HepG2 (cell line): ENCODE measurements around the gene ARHGEF9. TPM values are rescaled to one million over a fixed set of nuclear protein-coding genes. Genes with fewer than 3 reads are reported as not detected.

Source experiments
- ATAC-seq: fragments of 200-7000 bp; cut with Tn5 transposase; 3 replicates; pipeline ENCODE4 v1.9.1; 2020; ENCODE audit warnings: mild to moderate bottlenecking, moderate library complexity
- BruUV-seq: library from RNA; stranded (reverse); fragments of 400-500 nt; replicated peaks from 2 replicates; lab custom pipeline; 2021; lab: Mats Ljungman, UMichigan
- CTCF ChIA-PET: fragments of 300-600 bp; formaldehyde crosslinking; extraction: SDS; loops from one replicate; lab custom pipeline; 2021; ENCODE audit warnings: low total read pairs, inconsistent platforms, low intra/inter-chr PET ratio; lab: Yijun Ruan, JAX
- POLR2A ChIA-PET: fragments of 350-600 bp; sonication (Branson Sonifier 250); formaldehyde crosslinking; loops from one replicate; lab custom pipeline; 2020; ENCODE audit warnings: antibody characterized with exemption, inconsistent platforms; lab: Yijun Ruan, JAX
- DNase-seq: peaks from one replicate; pipeline ENCODE4 v3.0.0-alpha.2; 2015; ENCODE audit warnings: low spot score
- FAIRE-seq: peaks from 3 replicates; lab custom pipeline; 2011; peaks lifted over from hg19 to GRCh38; lab: Jason Lieb, UNC
- H2AFZ ChIP-seq: one replicate; pipeline ENCODE4 v1.6.1; 2011; ENCODE audit warnings: low read length, inconsistent platforms
- H3K27ac ChIP-seq: fragments of 300-600 bp; 3 replicates; pipeline ENCODE4 v1.8.0; 2011; ENCODE audit warnings: mixed run types, mild to moderate bottlenecking, mixed read lengths, low read length, inconsistent platforms; ENCODE audit not compliant: insufficient read depth; ENCODE audit errors: extremely low read length
- H3K27me3 ChIP-seq, 2 experiments: fragments of 200-600 bp in 1 of 2; 2 replicates in 1 of 2; 3 replicates in 1 of 2; pipeline versions ENCODE4 v1.6.0 to v1.8.0; 2011; ENCODE audit warnings: low read length in 2 of 2, mild to moderate bottlenecking in 2 of 2, moderate library complexity in 2 of 2, inconsistent platforms in 1 of 2; ENCODE audit not compliant: insufficient read depth in 2 of 2, control insufficient read depth in 1 of 2
- H3K36me3 ChIP-seq, 2 experiments: fragments of 200-600 bp in 1 of 2; replicated peaks in 1 of 2; 2 replicates in 1 of 2; 3 replicates in 1 of 2; pipeline versions ENCODE4 v1.5.1 to v1.8.0; 2011; ENCODE audit warnings: low read length in 2 of 2, inconsistent platforms in 1 of 2; ENCODE audit not compliant: insufficient read depth in 2 of 2, control insufficient read depth in 1 of 2
- H3K4me1 ChIP-seq: 2 replicates; pipeline ENCODE4 v1.5.1; 2012; ENCODE audit warnings: low read length, inconsistent platforms; ENCODE audit not compliant: insufficient read depth
- H3K4me2 ChIP-seq: 2 replicates; pipeline ENCODE4 v1.6.0; 2011; ENCODE audit warnings: low read depth, low read length, inconsistent platforms
- H3K4me3 ChIP-seq, 3 experiments: fragments of 200-600 bp in 1 of 3; sonication (generic), shearing (Covaris generic) in 1 of 3; replicated peaks in 1 of 3; 2 replicates each; pipeline ENCODE4 v1.5.1; 2011 to 2016; ENCODE audit warnings: low read length in 3 of 3, inconsistent platforms in 2 of 3, low read depth in 2 of 3, mild to moderate bottlenecking in 2 of 3, control low read depth in 1 of 3, mixed read lengths in 1 of 3; ENCODE audit not compliant: insufficient read depth in 1 of 3
- H3K79me2 ChIP-seq: one replicate; pipeline ENCODE4 v1.6.1; 2011; ENCODE audit warnings: low read length, inconsistent platforms; ENCODE audit not compliant: insufficient read depth
- H3K9ac ChIP-seq: 2 replicates; pipeline ENCODE4 v1.6.0; 2011; ENCODE audit warnings: mild to moderate bottlenecking, low read depth, low read length, inconsistent platforms; ENCODE audit not compliant: insufficient read depth
- H3K9me3 ChIP-seq: 2 replicates; pipeline ENCODE4 v1.5.1; 2012; ENCODE audit warnings: mild to moderate bottlenecking, low read length
- H4K20me1 ChIP-seq: 2 replicates; pipeline ENCODE4 v1.6.0; 2011; ENCODE audit warnings: inconsistent platforms, mild to moderate bottlenecking, low read length, moderate library complexity; ENCODE audit not compliant: insufficient read depth
- MTERF4 ChIP-seq: sonication (generic); formaldehyde crosslinking; IDR thresholded peaks from 2 replicates; pipeline ENCODE4 v1.8.0; 2023; ENCODE audit warnings: mild to moderate bottlenecking, missing genetic modification reagents
- NFAT5 ChIP-seq: sonication (generic); formaldehyde crosslinking; IDR thresholded peaks from 2 replicates; pipeline ENCODE4 v1.4.0; 2020; ENCODE audit warnings: missing genetic modification reagents
- SSRP1 ChIP-seq: IDR thresholded peaks from 2 replicates; pipeline ENCODE4 v1.6.1; 2016; ENCODE audit warnings: control low read depth
- ZFP82 ChIP-seq: sonication (generic); formaldehyde crosslinking; IDR thresholded peaks from 2 replicates; pipeline ENCODE4 v1.5.1; 2020; ENCODE audit warnings: mild to moderate bottlenecking, missing genetic modification reagents, borderline replicate concordance
- ZNF3 ChIP-seq: IDR thresholded peaks from 2 replicates; pipeline ENCODE4 v1.7.0; 2017; ENCODE audit warnings: inconsistent platforms
- ZNF484 ChIP-seq: sonication (generic); formaldehyde crosslinking; IDR thresholded peaks from 2 replicates; pipeline ENCODE4 v1.5.1; 2020; ENCODE audit warnings: mild to moderate bottlenecking, low read depth, missing genetic modification reagents, borderline replicate concordance
- ZNF557 ChIP-seq: sonication (generic); formaldehyde crosslinking; IDR thresholded peaks from 2 replicates; pipeline ENCODE4 v1.4.0; 2020; ENCODE audit warnings: missing genetic modification reagents
- ZNF737 ChIP-seq: sonication (generic); formaldehyde crosslinking; IDR thresholded peaks from 2 replicates; pipeline ENCODE4 v1.5.0; 2020; ENCODE audit warnings: missing genetic modification reagents, mild to moderate bottlenecking, borderline replicate concordance
- ZNF788 ChIP-seq: sonication (generic); formaldehyde crosslinking; IDR thresholded peaks from 2 replicates; pipeline ENCODE4 v1.5.0; 2020; ENCODE audit warnings: mild to moderate bottlenecking, missing genetic modification reagents, borderline replicate concordance
- WGBS: methylation state at CpG from one replicate; pipeline ENCODE4 v1.1.6; 2017; ENCODE audit warnings: low lambda C conversion rate; 5-methylcytosine and 5-hydroxymethylcytosine counted together
- in situ Hi-C: cut with HindIII; loops from 2 replicates; pipeline ENCODE4 v1.10.0; 2017; ENCODE audit warnings: low pct_unique_long_range_greater_than_20kb; ENCODE audit not compliant: extremely low pct_ligation_motif_present
- intact Hi-C: fragments of 100-400 bp; cut with micrococcal nuclease; formaldehyde crosslinking; loops from one replicate; pipeline ENCODE4 v1.10.0; 2022; ENCODE audit not compliant: unreplicated experiment
- polyA plus RNA-seq, 8 experiments: library from polyadenylated mRNA; depleted of rRNA in 3 of 8; stranded (reverse) in 7 of 8; unstranded in 1 of 8; fragments of >200 nt; fragmentation: Illumina TruSeq in 4 of 8; extraction: Trizol in 4 of 8; gene quantifications; 2 replicates each; pipeline versions ENCODE4 v1.2.1 to v1.2.3, GENCODE V29; 2011 to 2016; ENCODE audit warnings: low read depth in 4 of 8, missing spikeins in 1 of 8, mixed read lengths in 1 of 8; ENCODE audit not compliant: insufficient read depth in 1 of 8
- total RNA-seq, 5 experiments: library from RNA; depleted of rRNA; stranded (reverse); fragments of >200 nt; fragmentation: Illumina TruSeq; extraction: Trizol; gene quantifications; 2 replicates each; pipeline ENCODE4 v1.2.3, GENCODE V29; 2016; ENCODE audit warnings: low read depth in 1 of 5
- TF ChIP-seq, protein P1 (sequence below): sonication (generic); formaldehyde crosslinking; IDR thresholded peaks from 2 replicates; pipeline ENCODE4 v1.4.0; 2020; ENCODE audit warnings: missing genetic modification reagents, borderline replicate concordance

The ARHGEF9 gene
- total and polyA plus RNA-seq, 2 of the 13 experiments (the other 11 are each of a cell fraction or from before 2014, with no cell fraction given), result 0.91 to 1.8 TPM

GRCh38 chrX:63785708-63786040, 660 bp upstream of the ARHGEF9 start:
- H3K36me3 ChIP-seq, result no peaks in the 10 kb centered on the region
- intact Hi-C loops (no loop called here), in situ Hi-C loops (no loop called here)
- no peak for ATAC-seq
- BruUV-seq, result no TSS peak
- no peak overlapping the region for H3K9ac ChIP-seq
- H4K20me1 ChIP-seq, result no peaks in the 10 kb centered on the region
- no peak overlapping the region for H3K27ac ChIP-seq
- 46% methylated on average over 4 of the region's 4 CpGs for WGBS
- H3K9me3 ChIP-seq, result no peaks in the 10 kb centered on the region
- no peak for DNase-seq
- no peak overlapping the region for H2AFZ ChIP-seq
- ChIA-PET POLR2A (no interaction called here), CTCF (no interaction called here)
- FAIRE-seq, result no peak
- TF ChIP-seq SSRP1 (CRISPR knock-in tag), result no peak
- TF ChIP-seq ZFP82, result no peak
- TF ChIP-seq MTERF4 (CRISPR knock-in tag), result no peak
- TF ChIP-seq ZNF484 (CRISPR knock-in tag), result no peak
- TF ChIP-seq ZNF3 (CRISPR knock-in tag), result no peak
- no peak for TF ChIP-seq NFAT5 (CRISPR knock-in tag)
- TF ChIP-seq, protein P1, sequence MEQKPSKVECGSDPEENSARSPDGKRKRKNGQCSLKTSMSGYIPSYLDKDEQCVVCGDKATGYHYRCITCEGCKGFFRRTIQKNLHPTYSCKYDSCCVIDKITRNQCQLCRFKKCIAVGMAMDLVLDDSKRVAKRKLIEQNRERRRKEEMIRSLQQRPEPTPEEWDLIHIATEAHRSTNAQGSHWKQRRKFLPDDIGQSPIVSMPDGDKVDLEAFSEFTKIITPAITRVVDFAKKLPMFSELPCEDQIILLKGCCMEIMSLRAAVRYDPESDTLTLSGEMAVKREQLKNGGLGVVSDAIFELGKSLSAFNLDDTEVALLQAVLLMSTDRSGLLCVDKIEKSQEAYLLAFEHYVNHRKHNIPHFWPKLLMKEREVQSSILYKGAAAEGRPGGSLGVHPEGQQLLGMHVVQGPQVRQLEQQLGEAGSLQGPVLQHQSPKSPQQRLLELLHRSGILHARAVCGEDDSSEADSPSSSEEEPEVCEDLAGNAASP (CRISPR knock-in tag), result no peak
- TF ChIP-seq ZNF788, result no peak
- no peak for TF ChIP-seq ZNF557
- TF ChIP-seq ZNF737 (CRISPR knock-in tag), result no peak
- no peak overlapping the region for H3K4me2 ChIP-seq
- H3K4me1 ChIP-seq, result no peaks in the 10 kb centered on the region
- no peak overlapping the region for H3K4me3 ChIP-seq
- no peaks in the 10 kb centered on the region for H3K27me3 ChIP-seq
- no peaks in the 10 kb centered on the region for H3K79me2 ChIP-seq
